K562 (cell line): ENCODE measurements around the gene CAPN10. TPM values are rescaled to one million over a fixed set of nuclear protein-coding genes. Genes with fewer than 3 reads are reported as not detected.

Source experiments
- ARHGAP35 ChIP-seq: fragments of 450-650 bp; IDR thresholded peaks from 2 replicates; pipeline ENCODE4 v1.6.1; 2018; ENCODE audit not compliant: partially characterized antibody
- C11orf30 ChIP-seq: fragments of 450-650 bp; IDR thresholded peaks from 2 replicates; pipeline ENCODE4 v1.6.1; 2016; ENCODE audit warnings: low read depth, mild to moderate bottlenecking
- ETS2 ChIP-seq: IDR thresholded peaks from 2 replicates; pipeline ENCODE4 v1.6.1; 2016; ENCODE audit warnings: borderline replicate concordance, missing genetic modification characterization, mild to moderate bottlenecking, moderate library complexity, missing compliant biosample characterization; ENCODE audit not compliant: poor library complexity, severe bottlenecking
- ETV1 ChIP-seq: fragments of 450-650 bp; conservative IDR thresholded peaks from 2 replicates; pipeline ENCODE4 v1.6.1; 2016; ENCODE audit warnings: missing genetic modification characterization, control low read depth, low read depth, missing compliant biosample characterization
- HOXB6 ChIP-seq: fragments of 250-450 bp; sonication (Bioruptor Pico); IDR thresholded peaks from 2 replicates; pipeline ENCODE4 v1.5.1; 2022; ENCODE audit warnings: mild to moderate bottlenecking, borderline replicate concordance
- IRF2 ChIP-seq: sonication (generic); formaldehyde crosslinking; IDR thresholded peaks from 2 replicates; pipeline ENCODE4 v1.8.1; 2022; ENCODE audit warnings: mild to moderate bottlenecking, missing genetic modification reagents
- JUN ChIP-seq, 2 experiments: sonication (generic) in 1 of 2; formaldehyde crosslinking in 1 of 2; IDR thresholded peaks; 2 replicates each; pipeline versions ENCODE4 v1.6.1 to v1.8.0; 2012 to 2022; ENCODE audit warnings: borderline replicate concordance in 2 of 2, mild to moderate bottlenecking in 2 of 2, improper control_type of control experiment in 1 of 2, low read depth in 1 of 2, low read length in 1 of 2, missing genetic modification reagents in 1 of 2
- PHF20 ChIP-seq: fragments of 450-650 bp; IDR thresholded peaks from 2 replicates; pipeline ENCODE4 v1.6.1; 2018; ENCODE audit not compliant: partially characterized antibody
- PRPF4 ChIP-seq: fragments of 200-400 bp; formaldehyde crosslinking; IDR thresholded peaks from one replicate; pipeline ENCODE4 v1.6.1; 2017; ENCODE audit warnings: low read length, low read depth, mild to moderate bottlenecking; ENCODE audit not compliant: insufficient read depth, poor library complexity, severe bottlenecking
- RBM14 ChIP-seq: fragments of 200-400 bp; formaldehyde crosslinking; IDR thresholded peaks from 2 replicates; pipeline ENCODE4 v1.6.1; 2018; ENCODE audit warnings: low read depth, mild to moderate bottlenecking, low read length, moderate library complexity, borderline replicate concordance; ENCODE audit not compliant: insufficient read depth
- RBM15 ChIP-seq: fragments of 200-400 bp; formaldehyde crosslinking; IDR thresholded peaks from 2 replicates; pipeline ENCODE4 v1.6.1; 2018; ENCODE audit warnings: mild to moderate bottlenecking, low read length, moderate library complexity; ENCODE audit not compliant: insufficient read depth
- RNF2 ChIP-seq: sonication (generic); IDR thresholded peaks from 2 replicates; pipeline ENCODE4 v1.6.1; 2016
- SMAD1 ChIP-seq: fragments of 150-350 bp; IDR thresholded peaks from 2 replicates; pipeline ENCODE4 v1.6.1; 2014; ENCODE audit warnings: low read length, low read depth; ENCODE audit not compliant: partially characterized antibody
- ZFP36 ChIP-seq: fragments of 150-350 bp; IDR thresholded peaks from 2 replicates; pipeline ENCODE4 v1.6.1; 2018; ENCODE audit warnings: low read length, low read depth; ENCODE audit not compliant: partially characterized antibody
- ZNF551 ChIP-seq: fragments of 250-450 bp; sonication (Bioruptor Pico); IDR thresholded peaks from 2 replicates; pipeline ENCODE4 v1.5.0; 2021; ENCODE audit warnings: mild to moderate bottlenecking, moderate library complexity
- polyA plus RNA-seq, 8 experiments: library from polyadenylated mRNA; depleted of rRNA in 4 of 8; stranded (reverse) in 5 of 8; unstranded in 3 of 8; fragments of >200 nt; fragmentation: Nextera tagmentation in 2 of 8; fragmentation: Illumina TruSeq in 1 of 8; extraction: Ambion mirVana in 2 of 8; extraction: Trizol in 1 of 8; gene quantifications; 2 replicates each; pipeline versions ENCODE4 v1.2.1 to v1.2.3, GENCODE V29; 2011 to 2014; ENCODE audit warnings: inconsistent platforms in 1 of 8, missing spikeins in 1 of 8
- total RNA-seq, 7 experiments: library from RNA; depleted of rRNA in 6 of 7; stranded (reverse); fragments of >200 nt in 6 of 7; fragmentation: Illumina TruSeq in 2 of 7; extraction: Trizol in 2 of 7; gene quantifications; 2 replicates each; pipeline versions ENCODE4 v1.2.1 to v1.2.3, GENCODE V29; 2011 to 2021; ENCODE audit warnings: low replicate concordance in 1 of 7
- TF ChIP-seq, protein P1 (sequence below): sonication (generic); formaldehyde crosslinking; IDR thresholded peaks from 2 replicates; pipeline ENCODE4 v1.8.0; 2022; ENCODE audit warnings: mild to moderate bottlenecking, missing genetic modification reagents
- TF ChIP-seq, protein P2 (sequence below): fragments of 250-450 bp; sonication (Bioruptor Pico); IDR thresholded peaks from 2 replicates; pipeline ENCODE4 v1.8.0; 2022; ENCODE audit warnings: inconsistent platforms
- TF ChIP-seq, protein P3 (sequence below): sonication (generic); formaldehyde crosslinking; IDR thresholded peaks from 2 replicates; pipeline ENCODE4 v1.8.0; 2022; ENCODE audit warnings: mild to moderate bottlenecking, low read depth, missing genetic modification reagents
- TF ChIP-seq, protein P4 (sequence below): sonication (generic); formaldehyde crosslinking; IDR thresholded peaks from 2 replicates; pipeline ENCODE4 v1.8.1; 2022; ENCODE audit warnings: missing genetic modification reagents

The CAPN10 gene
- total and polyA plus RNA-seq, 9 of the 15 experiments (the other 6 are each of a cell fraction or from before 2014, with no cell fraction given): 0.08 to 26.1 (median 8.4) TPM

DNA sequence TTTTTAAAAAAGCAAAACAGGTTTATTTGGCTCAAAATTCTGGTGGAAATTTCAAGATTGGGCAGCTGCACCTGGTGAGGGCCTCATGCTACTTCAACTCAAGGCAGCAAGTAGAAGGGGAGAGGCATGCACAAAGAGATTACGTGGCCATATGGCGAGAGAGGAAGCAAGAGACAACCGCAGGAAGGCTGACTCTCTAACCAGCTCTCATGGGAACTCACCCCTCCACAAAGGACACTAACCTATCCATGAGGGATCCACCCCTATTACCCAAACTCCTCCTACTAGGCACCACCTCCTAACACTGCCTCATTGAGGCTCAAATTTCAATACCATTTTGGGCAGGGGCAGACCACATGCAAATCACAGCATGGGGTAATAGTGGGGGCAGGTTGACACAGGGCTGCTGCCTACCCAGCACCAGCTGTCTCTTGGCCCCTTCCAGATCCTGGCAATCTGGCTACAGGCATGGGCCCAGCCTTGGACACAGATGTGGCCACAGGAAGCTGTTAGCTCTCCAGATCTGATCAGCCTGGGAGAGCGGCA, 2.0 kb upstream of the CAPN10 start (continued):
- TF ChIP-seq HOXB6 (no peak), SMAD1 (no peak), PHF20 (no peak), PRPF4 (no peak), RBM15 (no peak), ZNF551 (CRISPR knock-in tag) (no peak), ETS2 (tag) (no peak), ETV1 (tag) (no peak; the same call in 1 of the 2 replicates), RNF2 (0 out of 2 replicates have a peak, but pooled peaks have one; percentile 52), ARHGAP35 (no peak), RBM14 (no peak), C11orf30 (no peak), JUN (IDR thresholded peaks at IDR 0.05; ENCODE audit: borderline replicate concordance, low read depth, low read length) (0 out of 2 replicates have a peak, but pooled peaks have one; percentile 16), JUN (CRISPR knock-in tag; IDR thresholded peaks at IDR 0.05; ENCODE audit: borderline replicate concordance) (no peak), IRF2 (CRISPR knock-in tag) (no peak), ZFP36 (peak; percentile 18)
- TF ChIP-seq, protein P1, sequence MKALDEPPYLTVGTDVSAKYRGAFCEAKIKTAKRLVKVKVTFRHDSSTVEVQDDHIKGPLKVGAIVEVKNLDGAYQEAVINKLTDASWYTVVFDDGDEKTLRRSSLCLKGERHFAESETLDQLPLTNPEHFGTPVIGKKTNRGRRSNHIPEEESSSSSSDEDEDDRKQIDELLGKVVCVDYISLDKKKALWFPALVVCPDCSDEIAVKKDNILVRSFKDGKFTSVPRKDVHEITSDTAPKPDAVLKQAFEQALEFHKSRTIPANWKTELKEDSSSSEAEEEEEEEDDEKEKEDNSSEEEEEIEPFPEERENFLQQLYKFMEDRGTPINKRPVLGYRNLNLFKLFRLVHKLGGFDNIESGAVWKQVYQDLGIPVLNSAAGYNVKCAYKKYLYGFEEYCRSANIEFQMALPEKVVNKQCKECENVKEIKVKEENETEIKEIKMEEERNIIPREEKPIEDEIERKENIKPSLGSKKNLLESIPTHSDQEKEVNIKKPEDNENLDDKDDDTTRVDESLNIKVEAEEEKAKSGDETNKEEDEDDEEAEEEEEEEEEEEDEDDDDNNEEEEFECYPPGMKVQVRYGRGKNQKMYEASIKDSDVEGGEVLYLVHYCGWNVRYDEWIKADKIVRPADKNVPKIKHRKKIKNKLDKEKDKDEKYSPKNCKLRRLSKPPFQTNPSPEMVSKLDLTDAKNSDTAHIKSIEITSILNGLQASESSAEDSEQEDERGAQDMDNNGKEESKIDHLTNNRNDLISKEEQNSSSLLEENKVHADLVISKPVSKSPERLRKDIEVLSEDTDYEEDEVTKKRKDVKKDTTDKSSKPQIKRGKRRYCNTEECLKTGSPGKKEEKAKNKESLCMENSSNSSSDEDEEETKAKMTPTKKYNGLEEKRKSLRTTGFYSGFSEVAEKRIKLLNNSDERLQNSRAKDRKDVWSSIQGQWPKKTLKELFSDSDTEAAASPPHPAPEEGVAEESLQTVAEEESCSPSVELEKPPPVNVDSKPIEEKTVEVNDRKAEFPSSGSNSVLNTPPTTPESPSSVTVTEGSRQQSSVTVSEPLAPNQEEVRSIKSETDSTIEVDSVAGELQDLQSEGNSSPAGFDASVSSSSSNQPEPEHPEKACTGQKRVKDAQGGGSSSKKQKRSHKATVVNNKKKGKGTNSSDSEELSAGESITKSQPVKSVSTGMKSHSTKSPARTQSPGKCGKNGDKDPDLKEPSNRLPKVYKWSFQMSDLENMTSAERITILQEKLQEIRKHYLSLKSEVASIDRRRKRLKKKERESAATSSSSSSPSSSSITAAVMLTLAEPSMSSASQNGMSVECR (CRISPR knock-in tag): no peak
- TF ChIP-seq, protein P2, sequence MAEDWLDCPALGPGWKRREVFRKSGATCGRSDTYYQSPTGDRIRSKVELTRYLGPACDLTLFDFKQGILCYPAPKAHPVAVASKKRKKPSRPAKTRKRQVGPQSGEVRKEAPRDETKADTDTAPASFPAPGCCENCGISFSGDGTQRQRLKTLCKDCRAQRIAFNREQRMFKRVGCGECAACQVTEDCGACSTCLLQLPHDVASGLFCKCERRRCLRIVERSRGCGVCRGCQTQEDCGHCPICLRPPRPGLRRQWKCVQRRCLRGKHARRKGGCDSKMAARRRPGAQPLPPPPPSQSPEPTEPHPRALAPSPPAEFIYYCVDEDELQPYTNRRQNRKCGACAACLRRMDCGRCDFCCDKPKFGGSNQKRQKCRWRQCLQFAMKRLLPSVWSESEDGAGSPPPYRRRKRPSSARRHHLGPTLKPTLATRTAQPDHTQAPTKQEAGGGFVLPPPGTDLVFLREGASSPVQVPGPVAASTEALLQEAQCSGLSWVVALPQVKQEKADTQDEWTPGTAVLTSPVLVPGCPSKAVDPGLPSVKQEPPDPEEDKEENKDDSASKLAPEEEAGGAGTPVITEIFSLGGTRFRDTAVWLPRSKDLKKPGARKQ (CRISPR knock-in tag): no peak
- TF ChIP-seq, protein P3, sequence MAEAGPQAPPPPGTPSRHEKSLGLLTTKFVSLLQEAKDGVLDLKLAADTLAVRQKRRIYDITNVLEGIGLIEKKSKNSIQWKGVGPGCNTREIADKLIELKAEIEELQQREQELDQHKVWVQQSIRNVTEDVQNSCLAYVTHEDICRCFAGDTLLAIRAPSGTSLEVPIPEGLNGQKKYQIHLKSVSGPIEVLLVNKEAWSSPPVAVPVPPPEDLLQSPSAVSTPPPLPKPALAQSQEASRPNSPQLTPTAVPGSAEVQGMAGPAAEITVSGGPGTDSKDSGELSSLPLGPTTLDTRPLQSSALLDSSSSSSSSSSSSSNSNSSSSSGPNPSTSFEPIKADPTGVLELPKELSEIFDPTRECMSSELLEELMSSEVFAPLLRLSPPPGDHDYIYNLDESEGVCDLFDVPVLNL: no peak
- TF ChIP-seq, protein P4, sequence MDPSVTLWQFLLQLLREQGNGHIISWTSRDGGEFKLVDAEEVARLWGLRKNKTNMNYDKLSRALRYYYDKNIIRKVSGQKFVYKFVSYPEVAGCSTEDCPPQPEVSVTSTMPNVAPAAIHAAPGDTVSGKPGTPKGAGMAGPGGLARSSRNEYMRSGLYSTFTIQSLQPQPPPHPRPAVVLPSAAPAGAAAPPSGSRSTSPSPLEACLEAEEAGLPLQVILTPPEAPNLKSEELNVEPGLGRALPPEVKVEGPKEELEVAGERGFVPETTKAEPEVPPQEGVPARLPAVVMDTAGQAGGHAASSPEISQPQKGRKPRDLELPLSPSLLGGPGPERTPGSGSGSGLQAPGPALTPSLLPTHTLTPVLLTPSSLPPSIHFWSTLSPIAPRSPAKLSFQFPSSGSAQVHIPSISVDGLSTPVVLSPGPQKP: no peak
